HCT116 (cell line): ENCODE results near the gene PDC. TPM values are rescaled to one million over a fixed set of nuclear protein-coding genes. Genes with fewer than 3 reads are reported as not detected.

Experiments used
- ATAC-seq: fragments of 200-7000 bp; cut with Tn5 transposase; 2 replicates; pipeline ENCODE4 v1.9.1; 2020; ENCODE audit warnings: mild to moderate bottlenecking, moderate library complexity
- BruUV-seq: library from RNA; stranded (reverse); fragments of 400-500 nt; replicated peaks from 2 replicates; lab custom pipeline; 2021; lab: Mats Ljungman, UMichigan
- CTCF ChIA-PET: fragments of 300-600 bp; sonication (Branson Sonifier 250); formaldehyde crosslinking; loops from one replicate; lab custom pipeline; 2021; ENCODE audit warnings: antibody characterized with exemption; lab: Charles Lee
- POLR2A ChIA-PET: fragments of 300-600, 350-600 bp; sonication (Branson Sonifier 250); formaldehyde crosslinking; loops from one replicate; lab custom pipeline; 2021; ENCODE audit warnings: antibody characterized with exemption; lab: Charles Lee
- RAD21 ChIA-PET, 2 experiments: fragments of 300-600 bp; sonication (Branson Sonifier 250); formaldehyde crosslinking; loops; one replicate each; lab custom pipeline; 2023; ENCODE audit warnings: low total read pairs in 2 of 2; ENCODE audit not compliant: uncharacterized antibody in 2 of 2, unreplicated experiment in 2 of 2, low non-redundant PET in 1 of 2; lab: Charles Lee
- DNase-seq: peaks from one replicate; pipeline ENCODE4 v3.0.0-alpha.2; 2010; ENCODE audit warnings: low read depth, low spot score
- H2AFZ ChIP-seq: fragments of 200-600 bp; shearing (Covaris generic), sonication (generic); 2 replicates; pipeline ENCODE4 v1.6.1; 2017; ENCODE audit warnings: low read depth, mixed run types, mixed read lengths, antibody characterized with exemption, low read length; ENCODE audit not compliant: poor library complexity, severe bottlenecking
- H3K27ac ChIP-seq: 2 replicates; pipeline ENCODE4 v1.5.1; 2012; ENCODE audit warnings: low read depth, low read length
- H3K27me3 ChIP-seq: fragments of 200-600 bp; sonication (generic); 2 replicates; pipeline ENCODE4 v1.6.1; 2016; ENCODE audit warnings: mixed run types, low read length, mixed read lengths; ENCODE audit not compliant: insufficient read depth
- H3K36me3 ChIP-seq, 2 experiments: fragments of 200-500 bp in 1 of 2; fragments of 200-600 bp in 1 of 2; sonication (Bioruptor generic) in 1 of 2; sonication (generic) in 1 of 2; 2 replicates each; pipeline versions ENCODE4 v1.5.1 to v1.6.1; 2014 to 2016; ENCODE audit warnings: low read length in 2 of 2, inconsistent platforms in 1 of 2, mixed read lengths in 1 of 2, mixed run types in 1 of 2; ENCODE audit not compliant: insufficient read depth in 2 of 2, control insufficient read depth in 1 of 2
- H3K4me1 ChIP-seq, 2 experiments: fragments of 200-600 bp in 1 of 2; sonication (generic) in 1 of 2; 2 replicates each; pipeline versions ENCODE4 v1.5.1 to v1.6.1; 2012 to 2017; ENCODE audit warnings: low read length in 2 of 2, inconsistent platforms in 1 of 2, mild to moderate bottlenecking in 1 of 2, mixed read lengths in 1 of 2, mixed run types in 1 of 2, moderate library complexity in 1 of 2; ENCODE audit not compliant: insufficient read depth in 2 of 2, control insufficient read depth in 1 of 2
- H3K4me2 ChIP-seq: fragments of 200-600 bp; sonication (generic); 2 replicates; pipeline ENCODE4 v1.6.1; 2017; ENCODE audit warnings: mixed run types, low read length, mixed read lengths
- H3K4me3 ChIP-seq, 2 experiments: fragments of 200-600 bp in 1 of 2; sonication (generic) in 1 of 2; replicated peaks in 1 of 2; 2 replicates each; pipeline ENCODE4 v1.5.1; 2011 to 2016; ENCODE audit warnings: low read length in 2 of 2, control low read depth in 1 of 2, low read depth in 1 of 2, mild to moderate bottlenecking in 1 of 2, mixed read lengths in 1 of 2, mixed run types in 1 of 2
- H3K79me2 ChIP-seq: fragments of 200-600 bp; sonication (generic); 2 replicates; pipeline ENCODE4 v1.6.1; 2017; ENCODE audit warnings: mild to moderate bottlenecking, mixed run types, low read length, moderate library complexity, mixed read lengths; ENCODE audit not compliant: insufficient read depth
- H3K9ac ChIP-seq: fragments of 200-600 bp; sonication (generic); 2 replicates; pipeline ENCODE4 v1.6.1; 2016; ENCODE audit warnings: low read length, mixed read lengths
- H3K9me2 ChIP-seq: fragments of 200-600 bp; sonication (generic), shearing (Covaris generic); 2 replicates; pipeline ENCODE4 v1.6.1; 2017; ENCODE audit warnings: mixed run types, mild to moderate bottlenecking, moderate library complexity; ENCODE audit not compliant: insufficient read depth
- H3K9me3 ChIP-seq, 2 experiments: fragments of 200-500 bp in 1 of 2; fragments of 200-600 bp in 1 of 2; sonication (Bioruptor generic) in 1 of 2; sonication (generic) in 1 of 2; 2 replicates each; pipeline ENCODE4 v1.6.1; 2014 to 2017; ENCODE audit warnings: low read length in 2 of 2, mixed read lengths in 2 of 2, inconsistent platforms in 1 of 2, low read depth in 1 of 2, mild to moderate bottlenecking in 1 of 2, mixed run types in 1 of 2, moderate library complexity in 1 of 2; ENCODE audit not compliant: control insufficient read depth in 1 of 2, insufficient read depth in 1 of 2
- H4K20me1 ChIP-seq: fragments of 200-600 bp; sonication (generic), shearing (Covaris generic); 2 replicates; pipeline ENCODE4 v1.6.1; 2017; ENCODE audit warnings: mixed run types, mild to moderate bottlenecking, moderate library complexity; ENCODE audit not compliant: insufficient read depth
- ATF3 ChIP-seq: IDR thresholded peaks from 2 replicates; pipeline ENCODE4 v1.6.1; 2012
- CEBPB ChIP-seq: IDR thresholded peaks from 2 replicates; pipeline ENCODE4 v1.6.1; 2012; ENCODE audit warnings: low read depth
- CTCF ChIP-seq, 3 experiments: fragments of 200-600 bp in 1 of 3; sonication (generic) in 1 of 3; IDR thresholded peaks in 2 of 3; conservative IDR thresholded peaks in 1 of 3; 2 replicates each; pipeline ENCODE4 v1.5.1; 2012 to 2017; ENCODE audit warnings: low read depth in 2 of 3, low read length in 2 of 3, antibody characterized with exemption in 1 of 3, borderline replicate concordance in 1 of 3, control low read depth in 1 of 3, mild to moderate bottlenecking in 1 of 3, mixed read lengths in 1 of 3, mixed run types in 1 of 3, moderate library complexity in 1 of 3; ENCODE audit not compliant: insufficient read depth in 1 of 3
- EZH2 ChIP-seq: fragments of 200-600 bp; sonication (generic); IDR thresholded peaks from 2 replicates; pipeline ENCODE4 v1.6.1; 2017; ENCODE audit warnings: antibody characterized with exemption, mixed run types
- JUND ChIP-seq: IDR thresholded peaks from 2 replicates; pipeline ENCODE4 v1.6.1; 2012
- MAX ChIP-seq: IDR thresholded peaks from 2 replicates; pipeline ENCODE4 v1.6.1; 2012
- POLR2AphosphoS5 ChIP-seq: IDR thresholded peaks from 2 replicates; pipeline ENCODE4 v1.6.1; 2011; ENCODE audit warnings: mild to moderate bottlenecking, low read depth, low read length, moderate library complexity
- RAD21 ChIP-seq: IDR thresholded peaks from 2 replicates; pipeline ENCODE4 v1.6.1; 2012; ENCODE audit warnings: low read depth, mild to moderate bottlenecking
- SIN3A ChIP-seq: IDR thresholded peaks from 2 replicates; pipeline ENCODE4 v1.6.1; 2012; ENCODE audit warnings: low read depth
- SP1 ChIP-seq: IDR thresholded peaks from 2 replicates; pipeline ENCODE4 v1.6.1; 2012; ENCODE audit warnings: low read depth
- TCF7L2 ChIP-seq: IDR thresholded peaks from 2 replicates; pipeline ENCODE4 v1.7.0; 2011; ENCODE audit warnings: borderline replicate concordance, inconsistent platforms; ENCODE audit not compliant: insufficient read depth, insufficient read length; ENCODE audit errors: extremely low read depth
- ZFX ChIP-seq: fragments of 450-650 bp; IDR thresholded peaks from 2 replicates; pipeline ENCODE4 v1.6.1; 2017
- intact Hi-C: fragments of 100-400 bp; cut with micrococcal nuclease; formaldehyde crosslinking; loops from 2 replicates; pipeline ENCODE4 v1.10.0; 2022
- total RNA-seq: library from RNA; stranded (reverse); gene quantifications from one replicate; pipeline ENCODE4 v1.2.1, GENCODE V29; 2021; ENCODE audit not compliant: unreplicated experiment

PDC gene
- total RNA-seq, 1 experiment from 2014 or later: not detected

GRCh38 chr1:186435336-186435735, 25.6 kb downstream of the PDC start:
- Histone ChIP-seq H3K9ac (no peak overlapping the region), H3K36me3 (no peaks in the 10 kb centered on the region), H3K27me3 (no peaks in the 10 kb centered on the region), H3K9me3 (no peaks in the 10 kb centered on the region), H3K4me1 (no peaks in the 10 kb centered on the region), H3K9me2 (no peaks in the 10 kb centered on the region), H3K27ac (no peak overlapping the region), H3K4me3 (no peak overlapping the region), H2AFZ (no peak overlapping the region), H4K20me1 (no peaks in the 10 kb centered on the region), H3K4me2 (no peak overlapping the region), H3K79me2 (no peaks in the 10 kb centered on the region)
- ATAC-seq (no peak), DNase-seq (no peak)
- BruUV-seq: no TSS peak
- POLR2A ChIA-PET: no interaction called here
- RAD21 ChIA-PET: no interaction called here
- intact Hi-C loops: no loop called here
- CTCF ChIA-PET: no interaction called here
- TF ChIP-seq JUND (no peak), SIN3A (no peak), MAX (no peak), ATF3 (no peak), ZFX (no peak), CEBPB (no peak)

GRCh38 chr1:186429017-186429416, 31.9 kb downstream of the PDC start:
- H3K36me3 ChIP-seq: no peaks in the 10 kb centered on the region
- no peaks in the 10 kb centered on the region for H4K20me1 ChIP-seq
- H3K27me3 ChIP-seq: no peaks in the 10 kb centered on the region
- H3K4me3 ChIP-seq: no peak overlapping the region
- H3K9ac ChIP-seq: no peak overlapping the region
- ChIA-PET POLR2A (no interaction called here), CTCF (no interaction called here), RAD21 (no interaction called here)
- intact Hi-C loops: no loop called here
- ATAC-seq: no peak
- H3K79me2 ChIP-seq: no peaks in the 10 kb centered on the region
- no peak for DNase-seq
- no peaks in the 10 kb centered on the region for H3K9me3 ChIP-seq
- H3K4me1 ChIP-seq: no peaks in the 10 kb centered on the region
- H2AFZ ChIP-seq: no peak overlapping the region
- H3K4me2 ChIP-seq: no peak overlapping the region
- no peaks in the 10 kb centered on the region for H3K9me2 ChIP-seq
- TF ChIP-seq TCF7L2 (no peak), RAD21 (no peak), EZH2 (no peak), CTCF (IDR thresholded peaks at IDR 0.05 in 2 of 3, conservative IDR thresholded peaks at IDR 0.05 in 1 of 3; ENCODE audit: borderline replicate concordance in 1 of 3, insufficient read depth in 1 of 3, low read depth in 2 of 3, low read length in 2 of 3) (no peak), JUND (no peak), POLR2AphosphoS5 (no peak), SP1 (no peak), CEBPB (no peak)
- no TSS peak for BruUV-seq
- no peak overlapping the region for H3K27ac ChIP-seq
